GM04503 (cell line): Measurements from ENCODE around the gene ASRGL1.
A peak's percentile ranks its signal among the peaks of the same experiment; 100 is the strongest.

ENCODE experiments used
- DNase-seq: peaks from one replicate; pipeline ENCODE4 v3.0.0-alpha.2; 2012; ENCODE audit warnings: low read depth

Gene ASRGL1

GRCh38 chr11:62393061-62393611 lies 55.9 kb downstream of the ASRGL1 start:
- no peak for DNase-seq

- no peak for DNase-seq
Measured at GRCh38 chr11:62393735-62394134, 56.5 kb downstream of the ASRGL1 start.

GRCh38 chr11:62394825-62395538 lies 57.7 kb downstream of the ASRGL1 start:
- DNase-seq, result peak; percentile 58

GRCh38 chr11:62395885-62396551 lies 58.8 kb downstream of the ASRGL1 start:
- DNase-seq, result no peak

- DNase-seq, result peak; percentile 34
Measured at GRCh38 chr11:62398011-62398994, 61.1 kb downstream of the ASRGL1 start.

- DNase-seq, result no peak
Measured at GRCh38 chr11:62399172-62399877, 62.1 kb downstream of the ASRGL1 start.

- no peak for DNase-seq
Measured at GRCh38 chr11:62399878-62400266, 62.6 kb downstream of the ASRGL1 start.

GRCh38 chr11:62400281-62400680 lies 63.0 kb downstream of the ASRGL1 start:
- no peak for DNase-seq

GRCh38 chr11:62400760-62401159 lies 63.5 kb downstream of the ASRGL1 start:
- DNase-seq, result peak; percentile 86

- no peak for DNase-seq
Measured at GRCh38 chr11:62401356-62401755, 64.1 kb downstream of the ASRGL1 start.

- no peak for DNase-seq
Measured at GRCh38 chr11:62401811-62402210, 64.6 kb downstream of the ASRGL1 start.

- DNase-seq, result no peak
Measured at GRCh38 chr11:62402226-62402959, 65.1 kb downstream of the ASRGL1 start.

- DNase-seq, result no peak
Measured at GRCh38 chr11:62402960-62403730, 65.9 kb downstream of the ASRGL1 start.

- DNase-seq, result no peak
Measured at GRCh38 chr11:62404435-62404834, 67.2 kb downstream of the ASRGL1 start.

- no peak for DNase-seq
Measured at GRCh38 chr11:62404901-62405300, 67.7 kb downstream of the ASRGL1 start.

- DNase-seq, result no peak
Measured at GRCh38 chr11:62406034-62406433, 68.8 kb downstream of the ASRGL1 start.

- DNase-seq, result no peak
Measured at GRCh38 chr11:62409831-62410230, 72.6 kb downstream of the ASRGL1 start.

- DNase-seq, result no peak
Measured at GRCh38 chr11:62410972-62411371, 73.7 kb downstream of the ASRGL1 start.

GRCh38 chr11:62411524-62411923 lies 74.3 kb downstream of the ASRGL1 start:
- no peak for DNase-seq

GRCh38 chr11:62413060-62413696 lies 75.9 kb downstream of the ASRGL1 start:
- DNase-seq, result no peak
